HepG2 (cell line): ENCODE measurements around the gene TECTB. TPM values are rescaled to one million over a fixed set of nuclear protein-coding genes. Genes with fewer than 3 reads are reported as not detected.

Experiments used
- ATAC-seq: fragments of 200-7000 bp; cut with Tn5 transposase; 3 replicates; pipeline ENCODE4 v1.9.1; 2020; ENCODE audit warnings: mild to moderate bottlenecking, moderate library complexity
- BruUV-seq: library from RNA; stranded (reverse); fragments of 400-500 nt; replicated peaks from 2 replicates; lab custom pipeline; 2021; lab: Mats Ljungman, UMichigan
- CTCF ChIA-PET: fragments of 300-600 bp; formaldehyde crosslinking; extraction: SDS; loops from one replicate; lab custom pipeline; 2021; ENCODE audit warnings: low total read pairs, inconsistent platforms, low intra/inter-chr PET ratio; lab: Yijun Ruan, JAX
- POLR2A ChIA-PET: fragments of 350-600 bp; sonication (Branson Sonifier 250); formaldehyde crosslinking; loops from one replicate; lab custom pipeline; 2020; ENCODE audit warnings: antibody characterized with exemption, inconsistent platforms; lab: Yijun Ruan, JAX
- DNase-seq: peaks from one replicate; pipeline ENCODE4 v3.0.0-alpha.2; 2015; ENCODE audit warnings: low spot score
- FAIRE-seq: peaks from 3 replicates; lab custom pipeline; 2011; peaks lifted over from hg19 to GRCh38; lab: Jason Lieb, UNC
- H2AFZ ChIP-seq: one replicate; pipeline ENCODE4 v1.6.1; 2011; ENCODE audit warnings: low read length, inconsistent platforms
- H3K27ac ChIP-seq: fragments of 300-600 bp; 3 replicates; pipeline ENCODE4 v1.8.0; 2011; ENCODE audit warnings: mixed run types, mild to moderate bottlenecking, mixed read lengths, low read length, inconsistent platforms; ENCODE audit not compliant: insufficient read depth; ENCODE audit errors: extremely low read length
- H3K27me3 ChIP-seq, 2 experiments: fragments of 200-600 bp in 1 of 2; 2 replicates in 1 of 2; 3 replicates in 1 of 2; pipeline versions ENCODE4 v1.6.0 to v1.8.0; 2011; ENCODE audit warnings: low read length in 2 of 2, mild to moderate bottlenecking in 2 of 2, moderate library complexity in 2 of 2, inconsistent platforms in 1 of 2; ENCODE audit not compliant: insufficient read depth in 2 of 2, control insufficient read depth in 1 of 2
- H3K36me3 ChIP-seq, 2 experiments: fragments of 200-600 bp in 1 of 2; replicated peaks in 1 of 2; 2 replicates in 1 of 2; 3 replicates in 1 of 2; pipeline versions ENCODE4 v1.5.1 to v1.8.0; 2011; ENCODE audit warnings: low read length in 2 of 2, inconsistent platforms in 1 of 2; ENCODE audit not compliant: insufficient read depth in 2 of 2, control insufficient read depth in 1 of 2
- H3K4me1 ChIP-seq: 2 replicates; pipeline ENCODE4 v1.5.1; 2012; ENCODE audit warnings: low read length, inconsistent platforms; ENCODE audit not compliant: insufficient read depth
- H3K4me2 ChIP-seq: 2 replicates; pipeline ENCODE4 v1.6.0; 2011; ENCODE audit warnings: low read depth, low read length, inconsistent platforms
- H3K4me3 ChIP-seq, 3 experiments: fragments of 200-600 bp in 1 of 3; sonication (generic), shearing (Covaris generic) in 1 of 3; replicated peaks in 1 of 3; 2 replicates each; pipeline ENCODE4 v1.5.1; 2011 to 2016; ENCODE audit warnings: low read length in 3 of 3, inconsistent platforms in 2 of 3, low read depth in 2 of 3, mild to moderate bottlenecking in 2 of 3, control low read depth in 1 of 3, mixed read lengths in 1 of 3; ENCODE audit not compliant: insufficient read depth in 1 of 3
- H3K79me2 ChIP-seq: one replicate; pipeline ENCODE4 v1.6.1; 2011; ENCODE audit warnings: low read length, inconsistent platforms; ENCODE audit not compliant: insufficient read depth
- H3K9ac ChIP-seq: 2 replicates; pipeline ENCODE4 v1.6.0; 2011; ENCODE audit warnings: mild to moderate bottlenecking, low read depth, low read length, inconsistent platforms; ENCODE audit not compliant: insufficient read depth
- H3K9me3 ChIP-seq: 2 replicates; pipeline ENCODE4 v1.5.1; 2012; ENCODE audit warnings: mild to moderate bottlenecking, low read length
- H4K20me1 ChIP-seq: 2 replicates; pipeline ENCODE4 v1.6.0; 2011; ENCODE audit warnings: inconsistent platforms, mild to moderate bottlenecking, low read length, moderate library complexity; ENCODE audit not compliant: insufficient read depth
- ATF7 ChIP-seq, 2 experiments: fragments of 450-650 bp in 1 of 2; sonication (generic) in 1 of 2; formaldehyde crosslinking in 1 of 2; IDR thresholded peaks; 2 replicates each; pipeline versions ENCODE4 v1.4.0 to v1.6.1; 2016 to 2020; ENCODE audit warnings: antibody characterized with exemption in 1 of 2, mild to moderate bottlenecking in 1 of 2, missing genetic modification reagents in 1 of 2
- CC2D1A ChIP-seq: sonication (generic); formaldehyde crosslinking; IDR thresholded peaks from 2 replicates; pipeline ENCODE4 v1.8.1; 2023; ENCODE audit warnings: mild to moderate bottlenecking, missing genetic modification reagents
- E2F2 ChIP-seq: sonication (generic); formaldehyde crosslinking; IDR thresholded peaks from 2 replicates; pipeline ENCODE4 v1.4.0; 2020; ENCODE audit warnings: missing genetic modification reagents, borderline replicate concordance
- EP300 ChIP-seq, 3 experiments: sonication (generic) in 1 of 3; formaldehyde crosslinking in 1 of 3; IDR thresholded peaks; 2 replicates each; pipeline versions ENCODE4 v1.5.1 to v1.6.1; 2011 to 2020; ENCODE audit warnings: low read depth in 2 of 3, low read length in 2 of 3, borderline replicate concordance in 1 of 3, improper control_type of control experiment in 1 of 3, mild to moderate bottlenecking in 1 of 3, missing genetic modification reagents in 1 of 3, moderate library complexity in 1 of 3
- HOXA7 ChIP-seq: sonication (generic); formaldehyde crosslinking; IDR thresholded peaks from 2 replicates; pipeline ENCODE4 v1.8.1; 2022; ENCODE audit warnings: mild to moderate bottlenecking, missing genetic modification reagents, moderate library complexity
- KDM4B ChIP-seq: sonication (generic); formaldehyde crosslinking; IDR thresholded peaks from 2 replicates; pipeline ENCODE4 v1.4.0; 2020; ENCODE audit warnings: missing genetic modification reagents
- KLF6 ChIP-seq: IDR thresholded peaks from 2 replicates; pipeline ENCODE4 v1.8.0; 2016; ENCODE audit warnings: missing biosample characterization, missing genetic modification reagents
- KMT2A ChIP-seq: sonication (generic); formaldehyde crosslinking; IDR thresholded peaks from 2 replicates; pipeline ENCODE4 v1.4.0; 2020; ENCODE audit warnings: missing genetic modification reagents
- MAFK ChIP-seq, 2 experiments: IDR thresholded peaks in 1 of 2; conservative IDR thresholded peaks in 1 of 2; 2 replicates each; pipeline ENCODE4 v1.6.1; 2011; ENCODE audit warnings: improper control_type of control experiment in 2 of 2, low read length in 2 of 2
- MNT ChIP-seq: fragments of 450-650 bp; IDR thresholded peaks from 2 replicates; pipeline ENCODE4 v1.6.1; 2016
- NFYB ChIP-seq: sonication (generic); formaldehyde crosslinking; IDR thresholded peaks from 2 replicates; pipeline ENCODE4 v1.4.0; 2020; ENCODE audit warnings: missing genetic modification reagents
- RBAK ChIP-seq: sonication (generic); formaldehyde crosslinking; IDR thresholded peaks from 2 replicates; pipeline ENCODE4 v1.5.1; 2020; ENCODE audit warnings: mild to moderate bottlenecking, missing genetic modification reagents
- SNAI1 ChIP-seq: sonication (generic); formaldehyde crosslinking; IDR thresholded peaks from 2 replicates; pipeline ENCODE4 v1.5.0; 2020; ENCODE audit warnings: mild to moderate bottlenecking, missing genetic modification reagents, borderline replicate concordance
- SRY ChIP-seq: sonication (generic); formaldehyde crosslinking; IDR thresholded peaks from 2 replicates; pipeline ENCODE4 v1.8.0; 2022; ENCODE audit warnings: mild to moderate bottlenecking, missing genetic modification reagents
- TCF7 ChIP-seq: sonication (generic); IDR thresholded peaks from 2 replicates; pipeline ENCODE4 v1.6.1; 2016; ENCODE audit warnings: antibody characterized with exemption, low read depth
- ZKSCAN1 ChIP-seq: fragments of 150-350 bp; IDR thresholded peaks from 2 replicates; pipeline ENCODE4 v1.6.1; 2014; ENCODE audit warnings: low read length
- ZNF362 ChIP-seq: sonication (generic); formaldehyde crosslinking; IDR thresholded peaks from 2 replicates; pipeline ENCODE4 v1.4.0; 2020; ENCODE audit warnings: missing genetic modification reagents, mild to moderate bottlenecking, borderline replicate concordance
- ZNF564 ChIP-seq: sonication (generic); formaldehyde crosslinking; IDR thresholded peaks from 2 replicates; pipeline ENCODE4 v1.8.1; 2023; ENCODE audit warnings: mild to moderate bottlenecking, missing genetic modification reagents
- ZNF740 ChIP-seq: sonication (generic); formaldehyde crosslinking; IDR thresholded peaks from 2 replicates; pipeline ENCODE4 v1.4.0; 2020; ENCODE audit warnings: missing genetic modification reagents
- ZNF776 ChIP-seq: sonication (generic); formaldehyde crosslinking; IDR thresholded peaks from 2 replicates; pipeline ENCODE4 v1.4.0; 2020; ENCODE audit warnings: mild to moderate bottlenecking, missing genetic modification reagents
- WGBS: methylation state at CpG from one replicate; pipeline ENCODE4 v1.1.6; 2017; ENCODE audit warnings: low lambda C conversion rate; 5-methylcytosine and 5-hydroxymethylcytosine counted together
- in situ Hi-C: cut with HindIII; loops from 2 replicates; pipeline ENCODE4 v1.10.0; 2017; ENCODE audit warnings: low pct_unique_long_range_greater_than_20kb; ENCODE audit not compliant: extremely low pct_ligation_motif_present
- intact Hi-C: fragments of 100-400 bp; cut with micrococcal nuclease; formaldehyde crosslinking; loops from one replicate; pipeline ENCODE4 v1.10.0; 2022; ENCODE audit not compliant: unreplicated experiment
- polyA plus RNA-seq, 8 experiments: library from polyadenylated mRNA; depleted of rRNA in 3 of 8; stranded (reverse) in 7 of 8; unstranded in 1 of 8; fragments of >200 nt; fragmentation: Illumina TruSeq in 4 of 8; extraction: Trizol in 4 of 8; gene quantifications; 2 replicates each; pipeline versions ENCODE4 v1.2.1 to v1.2.3, GENCODE V29; 2011 to 2016; ENCODE audit warnings: low read depth in 4 of 8, missing spikeins in 1 of 8, mixed read lengths in 1 of 8; ENCODE audit not compliant: insufficient read depth in 1 of 8
- total RNA-seq, 5 experiments: library from RNA; depleted of rRNA; stranded (reverse); fragments of >200 nt; fragmentation: Illumina TruSeq; extraction: Trizol; gene quantifications; 2 replicates each; pipeline ENCODE4 v1.2.3, GENCODE V29; 2016; ENCODE audit warnings: low read depth in 1 of 5

TECTB gene
- total and polyA plus RNA-seq, 2 of the 13 experiments (the other 11 are each of a cell fraction or from before 2014, with no cell fraction given): 0.78 to 1.8 TPM

GRCh38 chr10:112348759-112349158 is 65.6 kb downstream of the TECTB start (continued):
- TF ChIP-seq ZNF564 (CRISPR knock-in tag): no peak
- TF ChIP-seq, all 625 proteins: peak for 0

- Histone ChIP-seq H3K27ac (no peak overlapping the region), H3K9ac (no peak overlapping the region), H3K4me1 (peaks cover 36% of the 10 kb centered on the region), H3K9me3 (no peaks in the 10 kb centered on the region), H2AFZ (no peak overlapping the region), H3K4me2 (no peak overlapping the region), H3K27me3 (no peaks in the 10 kb centered on the region), H3K4me3 (no peak overlapping the region)
- ATAC-seq: no peak
- CTCF ChIA-PET: no interaction called here
- FAIRE-seq: no peak
- WGBS: 92% methylated on average over 25 of the region's 46 CpGs
- no peak for DNase-seq
- no TSS peak for BruUV-seq
- in situ Hi-C loops: loop anchor here (25.0 kb wide), 1 partner anchor 88 kb away; the partner anchor contains the start of genes VTI1A and ZDHHC6
- no peak for TF ChIP-seq TCF7
- TF ChIP-seq RBAK (CRISPR knock-in tag): no peak
- TF ChIP-seq E2F2: no peak
- TF ChIP-seq ZNF740: no peak
- no peak for TF ChIP-seq ZKSCAN1
- no peak for TF ChIP-seq SNAI1 (CRISPR knock-in tag)
- TF ChIP-seq KLF6: no peak
- no peak for TF ChIP-seq SRY
- TF ChIP-seq ZNF776 (CRISPR knock-in tag): no peak
- TF ChIP-seq ATF7 (IDR thresholded peaks at IDR 0.05): no peak
- no peak for TF ChIP-seq ATF7 (CRISPR knock-in tag; IDR thresholded peaks at IDR 0.05)
- no peak for TF ChIP-seq ZNF362 (CRISPR knock-in tag)
- TF ChIP-seq MNT: no peak
- no peak for TF ChIP-seq HOXA7 (CRISPR knock-in tag)
- no peak for TF ChIP-seq CC2D1A (CRISPR knock-in tag)
- TF ChIP-seq KDM4B (CRISPR knock-in tag): no peak
- no peak for TF ChIP-seq NFYB (CRISPR knock-in tag)
- TF ChIP-seq KMT2A: no peak
- TF ChIP-seq MAFK (conservative IDR thresholded peaks at IDR 0.05 in 1 of 2, IDR thresholded peaks at IDR 0.05 in 1 of 2; ENCODE audit: low read length in 2 of 2): no peak
- no peak for TF ChIP-seq EP300 (IDR thresholded peaks at IDR 0.05; ENCODE audit: low read depth in 2 of 2, low read length in 2 of 2)
- no peak for TF ChIP-seq EP300 (CRISPR knock-in tag; IDR thresholded peaks at IDR 0.05; ENCODE audit: borderline replicate concordance)
- TF ChIP-seq, all 625 proteins: peak for 0
- intact Hi-C loops: no loop called here
- POLR2A ChIA-PET: no interaction called here
- Histone ChIP-seq H3K79me2 (no peaks in the 10 kb centered on the region), H3K36me3 (no peaks in the 10 kb centered on the region), H4K20me1 (no peaks in the 10 kb centered on the region)
Measured at GRCh38 chr10:112349521-112350085, 66.4 kb downstream of the TECTB start.
